ENCODE data around the gene RASL10B. TPM values are rescaled to one million over a fixed set of nuclear protein-coding genes. Genes with fewer than 3 reads are reported as not detected.
A peak's percentile ranks its signal among the peaks of the same experiment; 100 is the strongest.

Gene RASL10B
- total RNA-seq, 2 experiments from 2014 or later, result not detected

DNA sequence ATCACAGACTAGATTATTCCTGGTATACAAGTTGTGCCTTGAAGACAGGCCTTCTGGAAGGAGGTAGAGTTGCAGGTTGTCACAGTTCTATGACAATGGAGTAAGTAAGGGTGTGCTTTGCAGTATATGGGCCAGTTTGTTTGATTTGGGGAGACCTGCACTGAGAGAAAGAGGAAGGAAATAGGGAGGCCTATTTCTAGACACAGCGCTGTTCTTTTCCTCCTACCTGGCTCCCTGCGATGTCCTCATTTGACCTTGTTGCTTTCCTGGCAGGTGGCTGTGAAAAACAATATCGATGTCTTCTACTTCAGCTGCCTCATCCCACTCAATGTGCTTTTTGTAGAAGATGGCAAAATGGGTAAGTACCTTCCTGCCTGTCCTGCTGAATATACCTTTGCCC, 22.5 kb upstream of the RASL10B start:
- Histone ChIP-seq H3K9me3 (ENCODE audit: low read length) (no peaks in the 10 kb centered on the region), H3K9me2 (ENCODE audit: insufficient read depth, low read length) (no peaks in the 10 kb centered on the region), H3K79me2 (ENCODE audit: insufficient read depth, low read depth, low read length) (no peaks in the 10 kb centered on the region), H3K4me2 (ENCODE audit: low read length) (peak overlapping the region; percentile 70), H3K4me1 (ENCODE audit: insufficient read depth, low read length, poor library complexity, severe bottlenecking) (peaks cover 33% of the 10 kb centered on the region), H4K20me1 (ENCODE audit: insufficient read depth, low read length) (no peaks in the 10 kb centered on the region), H2AFZ (ENCODE audit: low read length) (no peak overlapping the region), H3K36me3 (ENCODE audit: insufficient read depth, low read length) (peaks cover 24% of the 10 kb centered on the region), H3K27ac (ENCODE audit: low read depth, low read length, poor library complexity, severe bottlenecking) (peak overlapping the region; percentile 66), H3K4me3 (ENCODE audit: low read depth, low read length, poor library complexity, severe bottlenecking) (peak overlapping the region; percentile 46)
- no TSS peak for BruUV-seq (replicated peaks)
- POLR2A ChIA-PET, result interaction anchor here (0.8 to 1.9 kb wide), 2 partner anchors 44 to 118 kb away, joined by 6 read pairs; no protein-coding TSS in a partner anchor
- CTCF ChIA-PET (ENCODE audit: unreplicated experiment), result no interaction called here
- no peak for TF ChIP-seq EZH2phosphoT487 (IDR thresholded peaks at IDR 0.05; ENCODE audit: borderline replicate concordance, low read depth, low read length)
- DNase-seq (ENCODE audit: low spot score), result peak; percentile 53
- intact Hi-C loops (cut with micrococcal nuclease; ENCODE audit: unreplicated experiment), result no loop called here

- Histone ChIP-seq H3K4me2 (ENCODE audit: low read length) (peak overlapping the region; percentile 70), H2AFZ (ENCODE audit: low read length) (no peak overlapping the region), H3K36me3 (ENCODE audit: insufficient read depth, low read length) (peaks cover 24% of the 10 kb centered on the region), H3K79me2 (ENCODE audit: insufficient read depth, low read depth, low read length) (no peaks in the 10 kb centered on the region), H3K4me3 (ENCODE audit: low read depth, low read length, poor library complexity, severe bottlenecking) (no peak overlapping the region), H3K9me3 (ENCODE audit: low read length) (no peaks in the 10 kb centered on the region), H3K9me2 (ENCODE audit: insufficient read depth, low read length) (no peaks in the 10 kb centered on the region), H3K4me1 (ENCODE audit: insufficient read depth, low read length, poor library complexity, severe bottlenecking) (peaks cover 33% of the 10 kb centered on the region), H4K20me1 (ENCODE audit: insufficient read depth, low read length) (no peaks in the 10 kb centered on the region), H3K27ac (ENCODE audit: low read depth, low read length, poor library complexity, severe bottlenecking) (peak overlapping the region; percentile 66)
- ChIA-PET POLR2A (interaction anchor here (0.6 to 1.9 kb wide), 2 partner anchors 44 to 111 kb away, joined by 3 to 6 read pairs; no protein-coding TSS in a partner anchor), CTCF (ENCODE audit: unreplicated experiment) (no interaction called here)
- TF ChIP-seq CTCF (conservative IDR thresholded peaks at IDR 0.05; ENCODE audit: low read length), result no peak
- no peak for TF ChIP-seq EZH2phosphoT487 (IDR thresholded peaks at IDR 0.05; ENCODE audit: borderline replicate concordance, low read depth, low read length)
- DNase-seq (ENCODE audit: low spot score), result no peak
- intact Hi-C loops (cut with micrococcal nuclease; ENCODE audit: unreplicated experiment), result no loop called here
- BruUV-seq (replicated peaks), result no TSS peak
These were observed 21.6 kb upstream of the RASL10B start for GRCh38 chr17:35709874-35710273.

- no peaks in the 10 kb centered on the region for H3K9me3 ChIP-seq (ENCODE audit: low read length)
- no peaks in the 10 kb centered on the region for H3K9me2 ChIP-seq (ENCODE audit: insufficient read depth, low read length)
- H2AFZ ChIP-seq (ENCODE audit: low read length), result no peak overlapping the region
- H3K4me1 ChIP-seq (ENCODE audit: insufficient read depth, low read length, poor library complexity, severe bottlenecking), result peaks cover 33% of the 10 kb centered on the region
- no peak for DNase-seq (ENCODE audit: low spot score)
- CTCF ChIA-PET (ENCODE audit: unreplicated experiment), result no interaction called here
- BruUV-seq (replicated peaks), result no TSS peak
- H3K36me3 ChIP-seq (ENCODE audit: insufficient read depth, low read length), result peaks cover 29% of the 10 kb centered on the region
- no peak overlapping the region for H3K27ac ChIP-seq (ENCODE audit: low read depth, low read length, poor library complexity, severe bottlenecking)
- intact Hi-C loops (cut with micrococcal nuclease; ENCODE audit: unreplicated experiment), result no loop called here
- H4K20me1 ChIP-seq (ENCODE audit: insufficient read depth, low read length), result 0 out of 2 replicates have a peak, but pooled peaks cover 3% of the 10 kb centered on the region
- POLR2A ChIA-PET, result interaction anchor here (0.6 to 1.9 kb wide), 3 partner anchors 26 to 49 kb away, joined by 3 to 6 read pairs (median 4); no protein-coding TSS in a partner anchor
- H3K4me2 ChIP-seq (ENCODE audit: low read length), result no peak overlapping the region
- TF ChIP-seq EZH2phosphoT487 (IDR thresholded peaks at IDR 0.05; ENCODE audit: borderline replicate concordance, low read depth, low read length) (no peak), CTCF (conservative IDR thresholded peaks at IDR 0.05; ENCODE audit: low read length) (no peak)
- no peak overlapping the region for H3K4me3 ChIP-seq (ENCODE audit: low read depth, low read length, poor library complexity, severe bottlenecking)
- H3K79me2 ChIP-seq (ENCODE audit: insufficient read depth, low read depth, low read length), result no peaks in the 10 kb centered on the region
These were observed 20.5 kb upstream of the RASL10B start for GRCh38 chr17:35710950-35711349.

Data from OCI-LY7 (cell line).